Activated T-cell treated with anti-CD3 and anti-CD28 coated beads for 24 hours (primary cell): ENCODE data around the gene PRTFDC1.
"Not testable (repeated sequence)": the region's sequence is repeated elsewhere in the genome, so short reads cannot be mapped to it uniquely, and the experiment has no call there.

ENCODE experiments used
- DNase-seq: peaks from one replicate; pipeline ENCODE4 v3.0.0-alpha.2; 2020; ENCODE audit warnings: low read depth

The PRTFDC1 gene

DNA sequence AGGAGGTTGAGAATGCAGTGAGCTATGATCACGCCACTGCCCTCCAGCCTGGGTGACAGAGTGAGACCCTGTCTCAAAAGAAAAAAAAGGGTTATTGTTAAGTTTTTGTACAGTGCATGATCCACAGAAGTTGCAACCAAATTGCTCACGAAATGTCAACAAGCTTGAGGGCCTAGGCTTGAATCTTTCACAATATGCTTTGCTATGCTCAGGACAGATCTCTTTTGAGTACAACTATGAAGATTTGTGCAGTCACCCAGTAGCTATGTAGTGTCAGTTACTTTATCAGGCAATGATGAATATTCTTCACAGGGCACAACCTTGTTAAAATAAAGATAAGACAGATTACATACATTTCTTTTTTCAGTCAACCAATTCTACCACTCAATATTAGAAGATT, 109.2 kb downstream of the PRTFDC1 start:
- DNase-seq, result no peak

DNA sequence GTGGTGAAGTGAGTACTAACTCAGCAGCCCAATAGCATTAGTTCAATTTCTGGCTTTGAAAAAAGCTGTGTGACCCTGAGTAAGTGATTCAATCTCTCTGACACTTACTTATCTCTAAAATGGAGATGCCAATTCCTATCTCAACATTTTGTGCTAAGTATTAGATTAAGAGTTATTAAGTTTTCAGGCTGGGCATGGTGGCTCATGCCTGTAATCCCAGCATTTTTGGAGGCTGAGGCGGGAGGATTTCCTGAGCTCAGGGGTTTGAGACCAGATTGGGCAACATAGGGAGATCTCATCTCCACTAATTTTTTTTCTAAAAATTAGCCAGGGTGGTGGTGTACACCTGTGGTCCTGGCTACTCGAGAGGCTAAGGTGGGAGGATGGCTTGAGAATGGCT, 109.5 kb downstream of the PRTFDC1 start:
- no peak for DNase-seq

DNA sequence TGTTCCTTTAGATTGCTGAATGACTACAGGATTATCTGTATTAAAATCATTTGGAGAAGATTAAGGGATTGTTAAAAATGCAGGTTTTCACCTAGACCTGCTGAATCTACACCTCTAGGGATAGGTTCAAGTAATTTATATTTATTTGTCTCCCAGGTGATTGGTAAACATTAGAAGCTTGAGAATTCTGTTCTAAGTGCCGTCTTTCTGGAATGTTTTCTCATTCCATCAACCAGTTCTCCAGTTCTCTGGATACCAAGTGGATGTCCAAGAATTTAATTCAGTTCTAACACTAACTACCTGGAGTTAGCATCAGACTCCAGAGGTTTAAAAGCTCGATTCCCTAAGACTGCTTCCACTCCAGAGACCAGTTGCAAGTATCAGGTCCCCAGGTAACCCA, 110.9 kb downstream of the PRTFDC1 start:
- no peak for DNase-seq

DNA sequence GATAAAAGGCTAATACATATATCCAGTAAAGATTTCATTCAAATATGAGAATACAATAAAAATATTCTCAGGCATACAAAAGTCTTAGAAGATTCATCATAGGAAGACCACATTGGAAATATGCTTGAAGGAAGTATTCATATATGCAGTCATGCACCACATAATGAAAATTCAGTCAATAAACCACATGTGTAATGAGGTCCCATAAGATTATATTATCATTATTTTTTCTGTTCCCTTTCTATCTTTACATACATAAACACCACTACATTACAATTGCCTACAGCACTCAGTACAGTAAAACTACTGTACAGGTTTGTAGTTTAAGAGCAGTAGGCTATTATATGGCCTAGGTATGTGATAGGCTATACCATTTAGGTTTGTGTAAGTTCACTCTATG, 111.6 kb downstream of the PRTFDC1 start:
- DNase-seq, result no peak

DNA sequence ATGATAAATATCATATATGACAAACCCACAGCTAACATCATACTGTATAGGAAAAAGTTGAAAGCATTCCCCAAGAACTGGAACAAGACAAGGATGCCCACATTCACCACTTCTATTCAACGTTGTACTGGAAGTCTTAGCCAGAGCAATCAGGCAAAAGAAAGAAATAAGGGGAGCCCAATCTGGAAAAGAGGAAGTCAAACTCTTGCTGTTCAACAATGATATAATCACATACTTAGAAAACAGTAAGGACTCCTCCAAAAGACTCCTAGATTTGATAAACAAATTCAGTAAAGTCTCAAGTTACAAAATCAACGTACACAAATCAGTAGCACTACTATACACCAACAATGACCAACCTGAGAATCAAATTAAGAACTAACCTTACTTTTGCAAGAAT, 114.6 kb downstream of the PRTFDC1 start:
- DNase-seq, result not testable (repeated sequence)

DNA sequence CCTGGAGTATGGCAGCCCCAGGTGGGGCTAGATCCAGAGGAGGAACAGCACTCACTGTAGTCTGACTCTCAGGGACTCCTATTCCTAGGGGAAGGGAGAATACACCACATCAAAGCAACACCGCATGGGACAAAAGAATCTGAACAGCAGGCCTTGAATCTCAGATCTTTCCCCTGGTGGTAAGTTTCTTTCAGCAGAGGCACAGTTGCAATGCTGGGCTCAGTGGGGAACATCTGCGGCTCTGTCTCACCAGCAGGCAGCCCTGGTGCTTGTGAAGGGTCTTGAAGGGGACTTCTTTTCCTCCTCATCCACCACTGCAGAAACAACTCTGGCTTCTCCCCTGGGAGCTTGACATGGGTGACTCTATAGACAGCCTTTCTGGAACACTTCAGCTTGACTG, 117.5 kb downstream of the PRTFDC1 start:
- no peak for DNase-seq

DNA sequence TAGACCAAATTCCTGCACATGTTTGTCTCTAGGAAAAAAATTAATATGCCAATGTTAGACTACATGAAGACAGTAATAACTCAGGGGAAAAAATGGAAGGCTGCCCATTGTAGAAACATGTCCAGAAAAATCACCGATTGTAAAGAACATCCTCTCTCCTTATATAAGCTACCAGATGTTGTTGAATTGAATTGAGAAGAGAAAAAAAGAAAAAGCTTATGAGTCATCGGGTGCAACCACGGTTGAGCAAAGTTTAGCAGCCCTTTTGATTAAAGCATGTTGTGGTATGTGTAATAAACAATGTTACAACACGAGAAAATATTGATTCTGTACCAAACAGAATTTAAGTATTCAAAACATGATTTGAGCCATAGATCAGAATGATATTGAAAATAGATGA, 126.4 kb downstream of the PRTFDC1 start:
- no peak for DNase-seq

DNA sequence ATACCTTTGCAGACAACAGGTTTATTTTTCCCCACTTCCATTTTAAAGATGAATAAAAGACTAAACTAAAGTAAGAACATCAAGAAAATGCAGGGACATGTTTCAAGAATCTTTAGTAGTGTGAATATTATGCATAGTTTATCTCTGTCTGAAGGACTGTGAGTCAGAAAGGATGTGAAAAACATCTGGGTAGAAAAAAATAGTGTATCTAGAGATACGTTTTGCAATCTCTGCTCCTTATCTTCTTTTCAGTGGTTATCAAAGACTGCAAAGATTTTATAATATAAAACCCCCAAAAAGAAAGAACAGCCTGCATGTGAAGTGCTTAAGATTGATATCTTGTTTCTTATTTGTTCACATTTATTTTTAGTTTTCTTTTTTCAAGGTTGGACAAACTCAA, 126.9 kb downstream of the PRTFDC1 start:
- no peak for DNase-seq

DNA sequence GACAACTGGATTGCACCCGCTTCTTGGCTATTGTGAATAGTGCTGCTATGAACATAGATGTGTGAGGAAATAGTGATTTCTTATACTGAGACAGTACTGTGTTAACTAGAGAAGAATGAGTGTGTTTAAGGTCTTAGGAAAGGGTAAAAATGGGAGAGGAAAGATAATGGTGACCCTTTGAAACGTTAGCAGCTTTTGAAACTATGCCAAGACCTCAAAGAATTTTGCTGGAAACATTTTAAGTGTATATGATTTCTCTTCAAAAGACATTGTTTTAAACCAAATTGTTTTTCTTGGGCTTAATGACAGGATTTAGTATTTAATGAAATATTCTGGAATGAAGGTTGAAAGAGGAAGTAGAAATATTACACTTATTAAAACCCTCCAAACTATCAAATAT, 127.9 kb downstream of the PRTFDC1 start:
- DNase-seq, result no peak

DNA sequence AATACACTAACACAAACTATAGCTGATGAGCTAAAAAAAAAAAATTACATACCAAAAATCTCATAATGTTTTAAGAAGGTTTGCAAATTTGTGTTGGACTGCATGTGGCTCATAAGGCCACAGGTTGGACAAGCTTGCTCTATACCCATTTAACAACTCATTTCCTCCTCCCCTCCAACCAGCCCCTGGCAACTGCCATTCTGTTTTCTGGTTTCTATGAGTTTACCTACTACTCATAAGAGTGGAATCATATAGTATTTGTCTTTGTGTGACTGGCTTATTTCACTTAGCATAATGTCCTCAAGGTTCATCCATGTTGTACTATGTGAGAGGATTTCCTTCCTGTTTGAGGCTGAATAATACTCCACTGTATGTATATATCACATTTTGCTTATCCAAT, 128.3 kb downstream of the PRTFDC1 start:
- DNase-seq, result no peak

DNA sequence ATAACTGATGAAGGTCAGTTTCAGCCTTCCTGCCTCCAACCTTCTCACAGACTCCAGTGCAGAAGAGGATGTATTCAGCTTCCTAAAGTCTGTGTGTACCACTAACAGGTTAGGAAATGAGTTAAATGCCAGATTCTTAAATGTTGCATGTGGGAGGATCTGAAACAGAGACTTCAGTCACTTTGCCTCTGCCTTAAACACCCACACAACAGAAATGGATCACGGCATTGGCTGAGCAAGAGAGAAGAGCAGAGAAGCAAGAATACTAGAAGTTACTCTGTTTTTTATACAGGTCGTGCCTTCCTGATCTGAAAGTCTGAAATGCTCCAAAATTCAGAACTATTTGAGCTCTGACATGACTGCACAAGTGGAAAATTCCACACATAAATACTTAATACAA, 129.8 kb downstream of the PRTFDC1 start:
- peak; percentile 21 for DNase-seq

DNA sequence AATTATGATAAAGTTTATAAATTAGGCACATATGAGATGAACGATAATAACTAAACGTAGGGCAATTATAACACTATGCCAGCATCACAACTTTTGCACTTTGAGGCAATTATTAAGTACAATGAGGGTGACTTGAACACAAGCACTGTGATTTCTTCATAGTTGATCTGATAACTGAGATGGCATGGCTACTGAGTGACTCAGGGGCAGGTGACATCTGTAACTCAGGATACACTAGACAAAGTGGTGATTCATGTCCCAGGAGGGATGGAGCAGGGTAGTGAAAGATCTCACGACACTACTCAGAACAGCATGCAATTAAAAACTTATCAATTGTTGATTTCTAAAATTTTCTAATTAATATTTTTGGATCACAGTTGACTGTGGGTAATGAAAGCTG, 130.4 kb downstream of the PRTFDC1 start:
- no peak for DNase-seq

DNA sequence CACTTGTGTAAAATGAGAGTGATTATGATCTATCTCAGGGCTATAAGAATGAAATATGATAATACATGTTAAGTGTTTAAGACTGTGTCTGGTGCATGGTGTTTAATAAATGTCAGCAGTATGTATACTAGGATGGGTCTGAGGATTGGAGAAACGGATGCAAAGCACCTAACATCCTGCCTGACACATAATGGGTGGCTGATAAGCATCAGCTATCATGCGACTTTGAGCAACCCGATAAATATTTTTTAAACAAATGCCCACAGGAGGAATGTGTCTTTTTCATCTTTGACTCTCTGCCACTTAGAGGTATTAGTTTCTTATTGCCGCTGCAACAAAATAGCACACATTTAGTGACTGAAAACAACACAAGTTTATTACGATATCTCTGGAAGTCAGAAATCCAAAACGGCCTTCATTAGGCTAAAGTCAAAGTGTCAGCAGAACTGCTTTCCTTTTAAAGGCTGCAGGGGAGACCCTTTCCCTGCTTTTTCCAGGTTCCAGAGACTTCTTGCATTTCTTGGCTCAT, 135.5 kb downstream of the PRTFDC1 start:
- no peak for DNase-seq

DNA sequence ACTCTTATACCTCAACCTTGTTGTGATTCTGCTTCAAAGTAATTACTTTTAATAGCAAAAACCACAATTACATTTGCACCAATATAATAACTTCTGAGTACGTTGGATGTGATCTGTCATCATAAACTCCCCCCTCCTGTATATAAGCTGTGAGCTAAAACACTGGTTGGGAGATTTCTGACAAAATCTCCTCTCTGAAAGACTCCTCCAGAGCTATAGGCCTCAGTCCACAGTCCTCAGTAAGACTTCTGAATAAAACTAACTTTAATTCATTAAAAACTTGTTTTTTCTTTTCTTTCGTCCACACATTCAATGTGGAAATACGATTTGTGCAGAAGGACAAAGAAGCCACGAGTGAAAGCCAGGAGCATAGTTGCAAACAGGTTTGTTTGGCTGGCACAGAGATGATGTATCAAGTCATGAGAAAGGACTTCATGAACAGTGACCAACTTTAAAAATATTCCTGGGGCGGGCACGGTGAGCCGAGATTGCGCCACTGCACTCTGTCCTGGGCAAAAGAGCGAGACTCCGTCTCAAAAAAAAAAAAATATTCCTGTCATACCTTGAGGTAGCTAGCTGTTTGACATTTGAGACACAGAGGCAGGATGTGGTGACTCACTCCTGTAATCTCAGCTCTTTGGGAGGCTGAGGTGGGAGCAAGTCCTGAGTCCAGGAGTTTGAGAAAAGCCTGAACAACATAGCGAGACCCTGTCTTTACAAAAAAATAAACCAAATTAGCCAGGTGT, 137.7 kb downstream of the PRTFDC1 start:
- DNase-seq, result no peak

DNA sequence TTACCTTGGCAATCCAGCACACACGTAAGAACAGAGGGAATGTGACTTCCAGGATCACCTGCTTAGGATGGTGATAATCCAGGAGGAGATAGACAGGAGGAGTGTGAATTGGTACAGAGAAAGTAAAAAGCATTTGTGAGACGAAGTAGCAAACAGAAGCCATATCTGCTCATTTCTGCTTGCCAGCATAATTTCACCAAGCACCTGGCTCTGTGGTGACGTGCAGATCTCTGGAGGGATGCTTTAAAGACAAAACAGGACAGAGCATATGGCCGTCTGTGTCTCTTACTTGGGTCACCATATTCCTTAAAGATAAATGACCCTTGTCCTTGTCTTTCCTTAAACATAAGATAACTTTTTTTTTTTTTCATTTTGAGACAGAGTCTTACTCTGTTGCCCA, 138.6 kb downstream of the PRTFDC1 start:
- DNase-seq, result no peak

DNA sequence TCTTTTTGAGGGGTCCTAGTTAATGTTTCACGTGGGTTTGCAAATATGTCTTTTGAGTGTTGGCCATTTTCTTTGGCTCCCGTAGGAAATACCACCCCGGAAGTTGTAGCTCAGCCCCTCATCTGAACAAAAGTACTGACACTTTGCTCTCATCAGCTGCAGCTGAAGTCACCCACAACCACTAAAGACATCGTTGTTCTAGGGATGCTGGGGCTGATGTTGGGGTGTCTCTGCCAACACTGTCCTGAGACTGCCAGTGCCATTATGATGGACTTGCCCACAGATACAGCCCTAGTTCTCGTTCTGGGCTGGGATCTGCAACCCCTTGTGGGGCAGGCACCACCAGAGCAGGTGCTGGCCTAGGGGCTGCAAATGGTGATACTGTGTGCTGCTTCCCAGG, 146.1 kb downstream of the PRTFDC1 start:
- no peak for DNase-seq

DNA sequence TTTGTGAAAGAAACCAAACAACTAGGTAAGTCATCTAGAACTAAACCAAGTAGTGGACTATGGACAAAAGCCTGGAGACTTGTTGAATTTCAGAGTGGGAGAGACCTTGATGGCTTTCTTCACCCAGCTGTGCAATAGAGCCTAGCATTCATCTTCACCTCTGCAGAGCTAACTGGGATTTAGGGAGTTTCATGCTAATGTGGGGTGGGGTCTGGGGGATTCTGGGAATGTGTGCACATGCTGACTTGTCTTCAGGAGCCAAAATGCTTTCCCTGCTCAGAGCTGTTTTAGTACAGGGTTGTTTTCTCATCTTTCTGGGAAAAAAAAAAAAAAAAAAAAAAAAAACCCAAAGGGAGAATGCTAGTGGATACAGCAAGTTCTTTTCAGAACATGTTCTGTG, 147.4 kb downstream of the PRTFDC1 start:
- no peak for DNase-seq

DNA sequence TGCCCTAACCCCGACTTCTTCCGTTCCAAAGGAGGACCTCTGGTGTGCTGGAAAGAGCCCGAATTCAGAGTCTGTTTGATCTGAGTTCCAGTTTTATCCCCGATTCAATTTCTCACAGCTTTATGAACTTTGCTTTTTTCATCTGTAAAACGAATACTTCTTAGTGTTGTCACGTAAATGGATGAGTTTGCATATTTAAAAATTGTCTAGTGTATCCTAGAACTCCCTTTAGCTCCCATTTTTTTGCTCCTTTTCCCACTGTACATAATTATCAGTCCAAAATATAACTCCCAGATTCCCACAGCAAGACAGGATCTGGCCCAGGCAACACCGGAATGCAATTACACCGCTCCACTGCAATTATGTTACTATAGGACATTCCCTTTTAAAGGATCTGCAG, 148.0 kb downstream of the PRTFDC1 start:
- no peak for DNase-seq

DNA sequence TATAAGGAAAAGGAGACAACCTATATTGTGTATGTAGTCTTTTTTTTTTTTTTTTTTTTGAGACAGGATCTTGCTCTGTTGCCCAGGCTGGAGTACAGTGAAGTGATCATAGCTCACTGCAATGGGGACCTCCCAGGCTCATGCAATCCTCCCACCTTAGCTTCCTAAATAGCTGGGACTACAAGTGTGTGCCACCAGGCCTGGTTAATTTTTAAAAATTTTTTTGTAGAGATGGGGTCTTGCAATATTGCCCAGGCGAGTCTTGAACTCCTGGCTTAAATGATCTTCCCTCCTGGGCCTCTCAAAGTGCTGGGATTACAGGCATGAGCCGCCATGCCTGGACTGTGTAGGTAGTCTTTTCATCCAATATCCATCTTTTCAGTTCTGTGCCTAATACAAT, 150.0 kb downstream of the PRTFDC1 start:
- DNase-seq, result no peak

DNA sequence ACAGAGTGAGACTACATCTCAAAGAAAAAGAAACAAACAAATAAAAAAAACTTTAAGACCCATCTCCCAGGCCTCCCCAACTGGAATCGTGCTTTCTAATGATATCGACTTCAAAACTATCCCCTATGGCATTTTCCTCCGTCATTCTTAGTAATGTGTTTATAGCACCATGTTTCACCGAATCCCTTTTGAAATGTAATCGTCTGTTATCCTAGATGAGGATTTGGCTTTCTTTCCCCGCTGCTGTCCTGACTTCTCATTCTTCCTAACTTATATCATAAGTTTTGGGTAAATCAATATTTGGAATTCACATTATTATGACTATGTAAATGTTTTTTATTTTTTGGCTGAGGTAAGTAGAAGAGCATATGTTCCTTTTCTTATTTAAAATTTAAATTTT, 151.5 kb downstream of the PRTFDC1 start:
- DNase-seq, result no peak
